ENCODE measurements around the gene P2RX4. TPM values are rescaled to one million over a fixed set of nuclear protein-coding genes. Genes with fewer than 3 reads are reported as not detected.
A peak's percentile ranks its signal among the peaks of the same experiment; 100 is the strongest.

P2RX4 gene
- total and polyA plus RNA-seq, 2 of the 13 experiments (the other 11 are each of a cell fraction or from before 2014, with no cell fraction given) = 13.8 to 30.8 TPM

- 0 out of 2 replicates have a peak, but pooled peaks have one; percentile 28 for TF ChIP-seq ZNF142 (CRISPR knock-in tag; IDR thresholded peaks at IDR 0.05)
- TF ChIP-seq SRSF1 (optimal IDR thresholded peaks at IDR 0.05; ENCODE audit: low read depth, low read length) = no peak
- no peak for TF ChIP-seq ZNF7 (CRISPR knock-in tag; IDR thresholded peaks at IDR 0.05)
- peak; percentile 59; the same call in 1 of the 2 replicates for TF ChIP-seq ZNF44 (CRISPR knock-in tag; IDR thresholded peaks at IDR 0.05)
- no peak for TF ChIP-seq ZNF550 (CRISPR knock-in tag; IDR thresholded peaks at IDR 0.05; ENCODE audit: borderline replicate concordance)
- no peak for TF ChIP-seq ZNF530 (CRISPR knock-in tag; IDR thresholded peaks at IDR 0.05; ENCODE audit: low read depth)
- TF ChIP-seq ZNF790 (CRISPR knock-in tag; IDR thresholded peaks at IDR 0.05; ENCODE audit: borderline replicate concordance) = no peak
- TF ChIP-seq IKZF4 (CRISPR knock-in tag; IDR thresholded peaks at IDR 0.05; ENCODE audit: borderline replicate concordance, low read depth, not compliant biosample characterization) = peak; percentile 88
- no peak for TF ChIP-seq PRPF4 (IDR thresholded peaks at IDR 0.05; ENCODE audit: low read depth, low read length, poor library complexity, severe bottlenecking)
- peak; percentile 65; the same call in 1 of the 2 replicates for TF ChIP-seq ZC3H13 (CRISPR knock-in tag; IDR thresholded peaks at IDR 0.05)
- TF ChIP-seq ZNF746 (CRISPR knock-in tag; IDR thresholded peaks at IDR 0.05) = no peak
- TF ChIP-seq ZNF660 (CRISPR knock-in tag; IDR thresholded peaks at IDR 0.05; ENCODE audit: borderline replicate concordance, low read depth) = no peak
- TF ChIP-seq NFKB2 (CRISPR knock-in tag; IDR thresholded peaks at IDR 0.05; ENCODE audit: borderline replicate concordance) = peak; percentile 54; the same call in 1 of the 2 replicates
- peak; percentile 47; the same call in 1 of the 2 replicates for TF ChIP-seq PRMT3 (CRISPR knock-in tag; IDR thresholded peaks at IDR 0.05; ENCODE audit: borderline replicate concordance, low read depth)
- TF ChIP-seq ZNF460 (CRISPR knock-in tag; IDR thresholded peaks at IDR 0.05; ENCODE audit: borderline replicate concordance) = no peak
- TF ChIP-seq MEIS1 (CRISPR knock-in tag; IDR thresholded peaks at IDR 0.05; ENCODE audit: borderline replicate concordance) = 0 out of 2 replicates have a peak, but pooled peaks have one; percentile 56
- peak; percentile 84; the same call in 1 of the 2 replicates for TF ChIP-seq EEA1 (CRISPR knock-in tag; IDR thresholded peaks at IDR 0.05; ENCODE audit: borderline replicate concordance)
- no peak; the same call in 1 of the 2 replicates for TF ChIP-seq ZNF547 (CRISPR knock-in tag; IDR thresholded peaks at IDR 0.05)
- TF ChIP-seq AHR (CRISPR knock-in tag; IDR thresholded peaks at IDR 0.05) = peak; percentile 63; the same call in 1 of the 2 replicates
- peak; percentile 90 for TF ChIP-seq ZNF451 (CRISPR knock-in tag; IDR thresholded peaks at IDR 0.05)
- TF ChIP-seq KMT2B (CRISPR knock-in tag; IDR thresholded peaks at IDR 0.05) = peak; percentile 43; the same call in 1 of the 2 replicates
- TF ChIP-seq ZNF3 (CRISPR knock-in tag; IDR thresholded peaks at IDR 0.05) = no peak
- no peak for TF ChIP-seq FOXK2 (IDR thresholded peaks at IDR 0.05)
Measured at GRCh38 chr12:121209624-121210572, at the start of gene P2RX4 (continued).
